Activated gamma-delta T cell treated with anti-CD3 and anti-CD28 coated beads, Interleukin-2, amount 50 U/mL, for 16 hours (primary cell): ENCODE data around the gene ACACB.

ENCODE experiments used
- DNase-seq: peaks from one replicate; pipeline ENCODE4 v3.0.0-alpha.2; 2020; ENCODE audit warnings: low read depth

Gene ACACB

GRCh38 chr12:109255377-109255776 is 139.0 kb downstream of the ACACB start:
- no peak for DNase-seq

- DNase-seq = no peak
Measured at GRCh38 chr12:109256011-109256410, 139.6 kb downstream of the ACACB start.

GRCh38 chr12:109258201-109258600 is 141.8 kb downstream of the ACACB start:
- no peak for DNase-seq

GRCh38 chr12:109258607-109259544 is 142.5 kb downstream of the ACACB start:
- DNase-seq = no peak

GRCh38 chr12:109259545-109259895 is 143.1 kb downstream of the ACACB start:
- DNase-seq = no peak

GRCh38 chr12:109261087-109261486 is 144.7 kb downstream of the ACACB start:
- DNase-seq = no peak

GRCh38 chr12:109261939-109262338 is 145.6 kb downstream of the ACACB start:
- DNase-seq = no peak

- DNase-seq = no peak
Measured at GRCh38 chr12:109263439-109263838, 147.1 kb downstream of the ACACB start.

- DNase-seq = no peak
Measured at GRCh38 chr12:109264095-109264942, 147.9 kb downstream of the ACACB start.

- no peak for DNase-seq
Measured at GRCh38 chr12:109264943-109265650, 148.7 kb downstream of the ACACB start.

- DNase-seq = no peak
Measured at GRCh38 chr12:109266106-109266879, 149.9 kb downstream of the ACACB start.

- no peak for DNase-seq
Measured at GRCh38 chr12:109267361-109267760, 151.0 kb downstream of the ACACB start.

GRCh38 chr12:109268896-109269295 is 152.5 kb downstream of the ACACB start:
- DNase-seq = no peak

GRCh38 chr12:109269428-109269827 is 153.0 kb downstream of the ACACB start:
- no peak for DNase-seq

- no peak for DNase-seq
Measured at GRCh38 chr12:109270494-109270893, 154.1 kb downstream of the ACACB start.

GRCh38 chr12:109271418-109271817 is 155.0 kb downstream of the ACACB start:
- DNase-seq = no peak

GRCh38 chr12:109273354-109273753 is 157.0 kb downstream of the ACACB start:
- DNase-seq = no peak

- DNase-seq = no peak
Measured at GRCh38 chr12:109274381-109274780, 158.0 kb downstream of the ACACB start.

GRCh38 chr12:109275173-109275572 is 158.8 kb downstream of the ACACB start:
- DNase-seq = no peak

GRCh38 chr12:109276160-109276559 is 159.8 kb downstream of the ACACB start:
- no peak for DNase-seq

GRCh38 chr12:109277255-109277898 is 161.0 kb downstream of the ACACB start:
- no peak for DNase-seq
